Effector memory CD8-positive, alpha-beta T cell (primary cell): ENCODE results near the gene MTTP.

Experiments
- ATAC-seq: fragments of 150-1000 bp; cut with Tn5 transposase; replicated peaks from 2 replicates; pipeline ENCODE4 v1.10.0; 2021; ENCODE audit warnings: mild to moderate bottlenecking, moderate library complexity
- DNase-seq, 3 experiments: peaks; one replicate each; pipeline ENCODE4 v3.0.0; 2021
- H3K27ac Mint-ChIP-seq, 2 donors: one replicate each; pipeline ENCODE4 v1.8.0; 2022; ENCODE audit warnings: mild to moderate bottlenecking in 2 of 2, mixed read lengths in 2 of 2, moderate library complexity in 2 of 2
- H3K27me3 Mint-ChIP-seq, 2 donors: one replicate each; pipeline ENCODE4 v1.8.0; 2022; ENCODE audit warnings: mixed read lengths in 2 of 2
- H3K36me3 Mint-ChIP-seq: one replicate; pipeline ENCODE4 v1.8.0; 2022; ENCODE audit warnings: mild to moderate bottlenecking, moderate library complexity, mixed read lengths; ENCODE audit not compliant: insufficient read depth
- H3K4me1 Mint-ChIP-seq, 2 donors: one replicate each; pipeline ENCODE4 v1.8.0; 2022; ENCODE audit warnings: low read depth in 2 of 2, mixed read lengths in 2 of 2
- H3K4me3 Mint-ChIP-seq, 2 donors: one replicate each; pipeline ENCODE4 v1.8.0; 2022; ENCODE audit warnings: mild to moderate bottlenecking in 2 of 2, mixed read lengths in 2 of 2, moderate library complexity in 2 of 2
- H3K9me3 Mint-ChIP-seq, 2 donors: one replicate each; pipeline ENCODE4 v1.8.0; 2022; ENCODE audit warnings: mixed read lengths in 2 of 2

The MTTP gene

GRCh38 chr4:99572527-99573240, 1.9 kb upstream of the MTTP start:
- Mint-ChIP-seq H3K36me3 (no peaks in the 10 kb centered on the region), H3K4me3 (no peak overlapping the region), H3K4me1 (no peaks in the 10 kb centered on the region), H3K27me3 (peaks cover 56 to 65% of the 10 kb centered on the region in 2 donors), H3K27ac (no peak overlapping the region), H3K9me3 (no peaks in the 10 kb centered on the region)
- no peak for ATAC-seq
- no peak for DNase-seq

GRCh38 chr4:99573735-99574368, 772 bp upstream of the MTTP start:
- peaks cover 54 to 65% of the 10 kb centered on the region in 2 donors for H3K27me3 Mint-ChIP-seq
- no peak for DNase-seq
- no peaks in the 10 kb centered on the region for H3K9me3 Mint-ChIP-seq
- H3K4me3 Mint-ChIP-seq, result no peak overlapping the region
- H3K36me3 Mint-ChIP-seq, result no peaks in the 10 kb centered on the region
- no peaks in the 10 kb centered on the region for H3K4me1 Mint-ChIP-seq
- no peak for ATAC-seq
- no peak overlapping the region for H3K27ac Mint-ChIP-seq

DNA sequence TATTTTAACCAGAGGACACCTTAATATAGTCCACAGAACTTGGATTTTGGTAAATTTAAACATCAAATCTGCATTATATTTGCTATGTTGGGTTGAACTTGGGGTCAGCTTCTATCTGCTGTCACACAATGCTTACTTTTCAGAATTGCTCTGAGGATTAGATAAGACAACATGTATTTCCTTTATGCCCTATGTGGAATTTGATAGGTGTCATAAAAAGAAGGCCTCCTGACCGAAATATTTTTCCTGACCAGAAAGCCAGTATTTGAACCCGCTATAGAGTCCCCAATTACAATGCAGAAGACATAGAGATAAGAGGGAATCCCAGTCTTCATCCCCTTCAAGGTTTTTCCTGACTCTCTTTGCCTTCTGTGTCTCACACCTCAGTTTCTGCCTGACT, 4.1 kb downstream of the MTTP start:
- Mint-ChIP-seq H3K9me3 (no peaks in the 10 kb centered on the region), H3K4me3 (no peak overlapping the region), H3K36me3 (no peaks in the 10 kb centered on the region), H3K27ac (no peak overlapping the region), H3K27me3 (peaks cover 45 to 56% of the 10 kb centered on the region in 2 donors), H3K4me1 (no peaks in the 10 kb centered on the region)
- DNase-seq, result no peak
- ATAC-seq, result no peak

DNA sequence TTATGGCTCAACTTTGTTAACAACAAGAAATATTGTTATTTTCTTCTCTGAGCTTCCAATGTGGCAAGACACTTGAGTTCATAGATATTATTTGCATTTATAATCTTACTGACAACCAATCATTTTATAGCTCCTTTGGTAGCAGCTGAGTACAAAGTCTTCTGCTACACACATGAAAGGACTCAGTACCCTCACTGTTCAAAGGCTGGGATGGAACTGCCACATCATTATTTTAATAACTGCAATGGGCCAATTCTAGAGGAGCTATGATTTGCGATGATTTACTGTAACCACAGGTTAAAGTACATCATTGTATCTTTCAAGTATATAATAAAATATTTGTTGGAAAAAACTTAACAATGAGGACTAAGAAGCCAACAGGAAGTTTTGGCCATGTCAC, 10.9 kb downstream of the MTTP start:
- Mint-ChIP-seq H3K36me3 (no peaks in the 10 kb centered on the region), H3K4me1 (no peaks in the 10 kb centered on the region), H3K9me3 (no peaks in the 10 kb centered on the region), H3K27me3 (peaks cover 24 to 29% of the 10 kb centered on the region in 2 donors), H3K27ac (no peak overlapping the region), H3K4me3 (no peak overlapping the region)
- ATAC-seq (no peak), DNase-seq (no peak)

DNA sequence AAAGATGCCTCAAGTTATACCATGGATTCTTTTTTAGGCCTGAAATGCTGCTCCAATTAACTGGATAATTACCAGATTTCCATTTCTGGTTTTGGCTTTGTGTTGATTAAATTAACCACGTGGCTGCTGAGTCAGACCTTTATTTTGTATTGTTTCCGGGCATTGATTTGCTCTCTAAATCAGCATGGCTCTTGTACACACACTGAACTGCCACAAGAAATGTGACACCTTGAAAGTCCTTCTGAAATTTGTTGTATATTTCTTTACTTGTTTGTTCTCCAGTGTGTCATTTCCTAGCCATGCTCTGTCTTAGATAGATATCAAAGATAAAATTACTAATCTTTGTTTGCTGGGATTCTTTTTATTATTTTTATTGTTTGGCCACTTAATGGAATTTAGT, 11.7 kb downstream of the MTTP start:
- Mint-ChIP-seq H3K27me3 (peaks cover 23 to 28% of the 10 kb centered on the region in 2 donors), H3K27ac (no peak overlapping the region), H3K9me3 (no peaks in the 10 kb centered on the region), H3K4me3 (no peak overlapping the region), H3K36me3 (no peaks in the 10 kb centered on the region), H3K4me1 (no peaks in the 10 kb centered on the region)
- DNase-seq (no peak), ATAC-seq (no peak)

- Mint-ChIP-seq H3K4me1 (no peaks in the 10 kb centered on the region), H3K4me3 (no peak overlapping the region), H3K36me3 (no peaks in the 10 kb centered on the region), H3K27me3 (peaks cover 19 to 24% of the 10 kb centered on the region in 2 donors), H3K9me3 (no peaks in the 10 kb centered on the region), H3K27ac (no peak overlapping the region)
- no peak for DNase-seq
- no peak for ATAC-seq
Observed at GRCh38 chr4:99586797-99587196, 12.2 kb downstream of the MTTP start.

- peaks cover 14 to 19% of the 10 kb centered on the region in 2 donors for H3K27me3 Mint-ChIP-seq
- no peaks in the 10 kb centered on the region for H3K36me3 Mint-ChIP-seq
- ATAC-seq, result no peak
- no peak overlapping the region for H3K4me3 Mint-ChIP-seq
- no peaks in the 10 kb centered on the region for H3K9me3 Mint-ChIP-seq
- no peak overlapping the region for H3K27ac Mint-ChIP-seq
- DNase-seq, result no peak
- H3K4me1 Mint-ChIP-seq, result no peaks in the 10 kb centered on the region
Observed at GRCh38 chr4:99587309-99587708, 12.7 kb downstream of the MTTP start.

DNA sequence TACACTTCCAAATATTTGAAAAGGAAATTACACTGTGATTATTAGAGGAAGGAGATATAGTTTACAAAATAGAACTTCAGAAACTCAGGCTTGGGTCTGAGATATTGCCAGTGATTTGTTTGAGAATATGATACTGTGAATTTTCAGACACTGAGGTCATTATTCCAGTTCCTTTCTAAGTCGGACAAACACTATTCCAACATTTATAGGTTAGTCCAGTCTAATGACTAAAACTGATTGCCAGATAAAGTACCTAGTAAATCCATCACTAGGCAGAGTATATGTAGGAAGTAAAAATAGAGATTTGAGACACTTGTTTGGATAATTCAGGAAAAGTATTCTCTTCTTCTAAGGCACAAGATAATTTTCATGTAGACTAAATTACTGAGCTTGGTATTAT, 13.2 kb downstream of the MTTP start:
- Mint-ChIP-seq H3K4me3 (no peak overlapping the region), H3K27me3 (peaks cover 9 to 18% of the 10 kb centered on the region in 2 donors), H3K27ac (no peak overlapping the region), H3K4me1 (no peaks in the 10 kb centered on the region), H3K9me3 (no peaks in the 10 kb centered on the region), H3K36me3 (no peaks in the 10 kb centered on the region)
- ATAC-seq, result no peak
- no peak for DNase-seq

DNA sequence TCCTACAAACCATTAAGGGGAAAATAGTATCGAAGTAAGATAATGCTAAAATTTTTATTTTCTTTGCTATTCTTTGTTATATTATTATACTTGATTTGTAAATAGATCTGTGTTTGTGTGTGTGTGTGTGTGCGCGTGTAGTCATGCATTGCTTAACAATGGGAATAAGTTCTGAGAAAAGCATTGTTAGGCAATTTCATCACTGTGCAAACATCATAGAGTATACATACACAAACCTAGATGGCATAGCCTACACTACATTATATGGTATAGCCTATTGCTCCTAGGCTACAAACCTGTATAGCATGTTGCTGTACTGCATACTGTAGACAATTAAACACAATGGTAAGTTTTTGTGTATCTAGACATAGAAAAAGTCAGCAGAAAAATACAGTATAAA, 17.1 kb downstream of the MTTP start:
- Mint-ChIP-seq H3K4me1 (no peaks in the 10 kb centered on the region), H3K9me3 (no peaks in the 10 kb centered on the region)
- no peak for ATAC-seq

GRCh38 chr4:99593781-99594641, 19.4 kb downstream of the MTTP start:
- Mint-ChIP-seq H3K36me3 (no peaks in the 10 kb centered on the region), H3K4me1 (no peaks in the 10 kb centered on the region)

More for the DNA sequence above, 17.1 kb downstream of the MTTP start:
- Mint-ChIP-seq H3K27ac (no peak overlapping the region), H3K27me3 (peaks cover 3 to 9% of the 10 kb centered on the region in 2 donors), H3K36me3 (no peaks in the 10 kb centered on the region), H3K4me3 (no peak overlapping the region)
- no peak for DNase-seq

DNA sequence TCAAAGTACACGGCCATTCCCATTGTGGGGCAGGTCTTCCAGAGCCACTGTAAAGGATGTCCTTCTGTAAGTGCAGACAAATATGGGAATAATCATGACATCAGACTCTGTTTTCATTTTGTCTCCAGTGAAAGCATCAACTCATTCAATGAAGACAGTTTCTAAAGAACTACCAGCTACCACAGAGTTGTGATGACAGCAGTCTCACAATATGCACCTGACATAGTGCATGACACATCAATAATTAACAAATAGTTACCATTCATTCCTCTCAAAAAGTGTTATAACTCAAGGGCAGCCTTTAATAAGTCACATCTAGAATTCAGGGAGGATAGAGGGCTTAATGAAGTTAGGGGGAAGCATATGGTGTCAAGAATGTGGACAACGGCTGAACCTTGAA, 20.2 kb downstream of the MTTP start:
- peaks cover 0 to 8% of the 10 kb centered on the region in 2 donors for H3K27me3 Mint-ChIP-seq
- no peaks in the 10 kb centered on the region for H3K9me3 Mint-ChIP-seq
- ATAC-seq (no peak), DNase-seq (no peak)
- no peak overlapping the region for H3K27ac Mint-ChIP-seq
- no peak overlapping the region for H3K4me3 Mint-ChIP-seq
- no peaks in the 10 kb centered on the region for H3K36me3 Mint-ChIP-seq
- no peaks in the 10 kb centered on the region for H3K4me1 Mint-ChIP-seq

More at GRCh38 chr4:99593781-99594641, 19.4 kb downstream of the MTTP start:
- Mint-ChIP-seq H3K4me3 (no peak overlapping the region), H3K27ac (no peak overlapping the region), H3K9me3 (no peaks in the 10 kb centered on the region), H3K27me3 (peaks cover 0 to 8% of the 10 kb centered on the region in 2 donors)
- no peak for ATAC-seq
- DNase-seq, result no peak

DNA sequence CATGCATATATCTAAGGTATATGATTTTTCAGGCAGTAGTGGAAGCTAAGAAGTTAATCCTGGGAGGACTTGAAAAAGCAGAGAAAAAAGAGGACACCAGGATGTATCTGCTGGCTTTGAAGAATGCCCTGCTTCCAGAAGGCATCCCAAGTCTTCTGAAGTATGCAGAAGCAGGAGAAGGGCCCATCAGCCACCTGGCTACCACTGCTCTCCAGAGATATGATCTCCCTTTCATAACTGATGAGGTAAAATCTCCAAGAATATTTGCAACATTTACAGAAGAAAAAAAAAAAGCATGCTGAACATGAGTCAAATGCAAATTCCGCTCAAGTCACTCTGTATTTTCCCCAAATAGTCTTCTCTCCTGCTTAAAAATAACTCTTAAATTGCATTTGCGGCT, 32.1 kb downstream of the MTTP start:
- ATAC-seq (no peak), DNase-seq (no peak)
- no peaks in the 10 kb centered on the region for H3K9me3 Mint-ChIP-seq
- H3K27me3 Mint-ChIP-seq, result peaks cover 36 to 48% of the 10 kb centered on the region in 2 donors
- no peaks in the 10 kb centered on the region for H3K36me3 Mint-ChIP-seq
- no peak overlapping the region for H3K4me3 Mint-ChIP-seq
- H3K4me1 Mint-ChIP-seq, result no peaks in the 10 kb centered on the region
- no peak overlapping the region for H3K27ac Mint-ChIP-seq

- Mint-ChIP-seq H3K27ac (no peak overlapping the region), H3K4me1 (no peaks in the 10 kb centered on the region), H3K9me3 (no peaks in the 10 kb centered on the region), H3K4me3 (no peak overlapping the region), H3K27me3 (peaks cover 46 to 56% of the 10 kb centered on the region in 2 donors), H3K36me3 (no peaks in the 10 kb centered on the region)
- ATAC-seq (no peak), DNase-seq (no peak)
Observed at GRCh38 chr4:99608417-99608816, 33.8 kb downstream of the MTTP start.
